ENCODE data around the gene MT1HL1. TPM values are rescaled to one million over a fixed set of nuclear protein-coding genes. Genes with fewer than 3 reads are reported as not detected.

MT1HL1 gene
- total RNA-seq, 2 experiments from 2014 or later = not detected

DNA sequence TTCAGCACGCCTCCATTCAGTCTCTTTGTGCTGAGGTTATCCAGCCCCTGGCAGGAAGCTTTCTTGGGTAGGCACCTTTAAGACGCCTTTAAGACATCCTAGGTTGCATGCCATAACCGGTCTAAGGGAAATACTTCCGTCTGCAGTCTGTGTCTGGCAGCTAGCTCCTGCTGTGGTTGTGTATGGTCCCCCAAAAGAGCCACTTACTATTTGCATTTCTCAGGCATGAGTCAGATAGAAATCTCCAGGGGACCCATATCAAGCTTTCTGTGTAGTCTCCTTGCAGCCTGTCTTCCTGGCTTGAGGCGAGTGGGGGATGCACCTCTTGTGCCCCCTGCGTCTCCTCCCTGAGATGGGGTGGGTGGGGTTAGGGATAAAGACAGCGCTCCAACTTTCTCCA, 27.8 kb upstream of the MT1HL1 start:
- ATAC-seq = no peak
- no peaks in the 10 kb centered on the region for H3K36me3 Mint-ChIP-seq (ENCODE audit: low read depth)
- no peaks in the 10 kb centered on the region for H3K9me3 Mint-ChIP-seq
- no peak overlapping the region for H3K27ac Mint-ChIP-seq
- no peaks in the 10 kb centered on the region for H3K4me1 Mint-ChIP-seq (ENCODE audit: low read depth)
- intact Hi-C loops (cut with micrococcal nuclease) = no loop called here
- TF ChIP-seq, protein P1, sequence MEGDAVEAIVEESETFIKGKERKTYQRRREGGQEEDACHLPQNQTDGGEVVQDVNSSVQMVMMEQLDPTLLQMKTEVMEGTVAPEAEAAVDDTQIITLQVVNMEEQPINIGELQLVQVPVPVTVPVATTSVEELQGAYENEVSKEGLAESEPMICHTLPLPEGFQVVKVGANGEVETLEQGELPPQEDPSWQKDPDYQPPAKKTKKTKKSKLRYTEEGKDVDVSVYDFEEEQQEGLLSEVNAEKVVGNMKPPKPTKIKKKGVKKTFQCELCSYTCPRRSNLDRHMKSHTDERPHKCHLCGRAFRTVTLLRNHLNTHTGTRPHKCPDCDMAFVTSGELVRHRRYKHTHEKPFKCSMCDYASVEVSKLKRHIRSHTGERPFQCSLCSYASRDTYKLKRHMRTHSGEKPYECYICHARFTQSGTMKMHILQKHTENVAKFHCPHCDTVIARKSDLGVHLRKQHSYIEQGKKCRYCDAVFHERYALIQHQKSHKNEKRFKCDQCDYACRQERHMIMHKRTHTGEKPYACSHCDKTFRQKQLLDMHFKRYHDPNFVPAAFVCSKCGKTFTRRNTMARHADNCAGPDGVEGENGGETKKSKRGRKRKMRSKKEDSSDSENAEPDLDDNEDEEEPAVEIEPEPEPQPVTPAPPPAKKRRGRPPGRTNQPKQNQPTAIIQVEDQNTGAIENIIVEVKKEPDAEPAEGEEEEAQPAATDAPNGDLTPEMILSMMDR (IDR thresholded peaks at IDR 0.05) = no peak
- CTCF ChIA-PET = no interaction called here
- no peak overlapping the region for H3K4me3 Mint-ChIP-seq
- H3K27me3 Mint-ChIP-seq = peaks cover 9% of the 10 kb centered on the region
- no peak for DNase-seq
- POLR2A ChIA-PET = interaction anchor here (0.6 kb wide), 1 partner anchor 508 kb away, joined by 3 read pairs; no protein-coding TSS in a partner anchor

DNA sequence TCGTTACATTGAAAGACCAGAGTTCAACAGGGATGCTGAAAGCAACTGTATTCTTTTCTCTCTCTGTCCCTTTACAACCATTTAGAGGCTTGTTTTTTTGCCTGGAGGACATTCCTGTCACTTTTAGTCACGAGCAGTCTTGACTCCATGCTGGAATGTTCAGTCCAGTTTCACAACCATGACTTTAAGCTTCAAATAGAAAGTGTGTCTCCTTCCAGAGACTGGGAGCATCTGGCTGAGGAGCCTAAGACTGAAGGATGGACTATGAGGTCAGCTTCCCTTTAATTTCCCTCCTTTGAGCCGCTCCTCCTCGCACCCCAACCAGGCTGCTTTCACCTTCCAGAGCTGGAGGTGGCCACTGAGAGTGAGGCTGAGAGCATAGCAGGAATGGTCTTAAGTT, 27.2 kb upstream of the MT1HL1 start:
- TF ChIP-seq, protein P1 (IDR thresholded peaks at IDR 0.05) = no peak
- ChIA-PET POLR2A (interaction anchor here (0.6 kb wide), 1 partner anchor 508 kb away, joined by 3 read pairs; no protein-coding TSS in a partner anchor), CTCF (no interaction called here)
- Mint-ChIP-seq H3K36me3 (ENCODE audit: low read depth) (no peaks in the 10 kb centered on the region), H3K4me1 (ENCODE audit: low read depth) (no peaks in the 10 kb centered on the region), H3K27me3 (peaks cover 9% of the 10 kb centered on the region), H3K27ac (no peak overlapping the region), H3K9me3 (no peaks in the 10 kb centered on the region), H3K4me3 (no peak overlapping the region)
- no peak for DNase-seq
- intact Hi-C loops (cut with micrococcal nuclease) = no loop called here
- ATAC-seq = no peak

DNA sequence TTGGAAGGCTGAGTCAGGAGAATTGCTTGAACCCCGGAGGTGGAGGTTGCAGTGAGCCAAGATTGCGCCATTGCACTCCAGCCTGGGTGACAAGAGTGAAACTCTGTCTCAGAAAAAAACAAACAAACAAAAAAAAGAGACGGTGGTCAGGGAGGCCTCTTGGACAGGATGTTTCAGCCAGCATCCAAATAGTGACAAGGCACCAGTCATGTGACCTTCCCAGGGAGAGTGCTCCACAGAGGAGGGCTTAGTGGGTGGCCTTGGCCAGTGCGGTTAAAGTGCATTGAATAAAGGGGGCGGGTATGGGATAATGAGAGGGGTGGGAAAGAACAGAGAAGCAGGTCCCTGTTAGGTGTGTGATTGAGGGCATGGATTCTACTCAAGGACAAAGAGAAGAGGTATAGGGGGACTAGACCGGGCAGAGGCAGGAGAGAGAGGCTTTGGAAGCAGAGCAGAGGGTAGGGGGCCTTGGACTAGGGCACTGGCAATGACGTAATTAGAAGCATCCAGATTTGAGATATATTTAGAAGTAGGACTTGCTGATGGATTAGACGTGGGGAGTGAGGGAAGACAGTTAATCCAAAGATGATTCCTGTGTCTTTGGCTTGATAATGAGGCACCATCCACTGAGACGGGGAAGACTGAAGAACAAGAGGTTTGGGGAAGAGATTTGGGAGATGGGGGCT, 25.8 kb upstream of the MT1HL1 start:
- Mint-ChIP-seq H3K4me1 (ENCODE audit: low read depth) (no peaks in the 10 kb centered on the region), H3K4me3 (no peak overlapping the region), H3K36me3 (ENCODE audit: low read depth) (no peaks in the 10 kb centered on the region), H3K9me3 (no peaks in the 10 kb centered on the region), H3K27me3 (peaks cover 9% of the 10 kb centered on the region), H3K27ac (no peak overlapping the region)
- DNase-seq (no peak), ATAC-seq (no peak)
- intact Hi-C loops (cut with micrococcal nuclease) = no loop called here
- CTCF ChIA-PET = no interaction called here
- TF ChIP-seq, protein P1 (IDR thresholded peaks at IDR 0.05) = no peak
- POLR2A ChIA-PET = no interaction called here

DNA sequence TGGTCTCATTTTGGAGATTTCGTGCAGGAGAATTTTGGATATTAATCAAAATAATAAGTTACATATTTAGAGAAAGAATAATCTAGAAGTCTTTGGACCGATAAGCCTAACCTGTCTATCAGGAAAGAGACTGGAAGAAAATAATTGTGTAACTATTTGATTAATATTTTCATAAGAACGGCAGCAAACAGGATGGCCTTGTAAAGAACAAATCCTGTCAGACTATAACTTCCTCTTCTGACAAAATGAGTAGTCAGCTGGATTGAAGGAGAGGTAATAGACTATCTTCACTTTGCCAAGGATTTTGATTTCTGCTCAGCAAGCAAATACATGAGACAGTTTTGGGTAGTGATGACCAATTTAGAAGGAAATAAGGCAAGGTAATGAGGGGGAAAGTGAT, 25.0 kb upstream of the MT1HL1 start:
- Mint-ChIP-seq H3K9me3 (no peaks in the 10 kb centered on the region), H3K4me1 (ENCODE audit: low read depth) (no peaks in the 10 kb centered on the region), H3K4me3 (no peak overlapping the region), H3K27ac (no peak overlapping the region), H3K27me3 (peaks cover 5% of the 10 kb centered on the region), H3K36me3 (ENCODE audit: low read depth) (no peaks in the 10 kb centered on the region)
- ChIA-PET POLR2A (no interaction called here), CTCF (no interaction called here)
- TF ChIP-seq, protein P1 (IDR thresholded peaks at IDR 0.05) = no peak
- no peak for ATAC-seq
- intact Hi-C loops (cut with micrococcal nuclease) = no loop called here
- DNase-seq = no peak

DNA sequence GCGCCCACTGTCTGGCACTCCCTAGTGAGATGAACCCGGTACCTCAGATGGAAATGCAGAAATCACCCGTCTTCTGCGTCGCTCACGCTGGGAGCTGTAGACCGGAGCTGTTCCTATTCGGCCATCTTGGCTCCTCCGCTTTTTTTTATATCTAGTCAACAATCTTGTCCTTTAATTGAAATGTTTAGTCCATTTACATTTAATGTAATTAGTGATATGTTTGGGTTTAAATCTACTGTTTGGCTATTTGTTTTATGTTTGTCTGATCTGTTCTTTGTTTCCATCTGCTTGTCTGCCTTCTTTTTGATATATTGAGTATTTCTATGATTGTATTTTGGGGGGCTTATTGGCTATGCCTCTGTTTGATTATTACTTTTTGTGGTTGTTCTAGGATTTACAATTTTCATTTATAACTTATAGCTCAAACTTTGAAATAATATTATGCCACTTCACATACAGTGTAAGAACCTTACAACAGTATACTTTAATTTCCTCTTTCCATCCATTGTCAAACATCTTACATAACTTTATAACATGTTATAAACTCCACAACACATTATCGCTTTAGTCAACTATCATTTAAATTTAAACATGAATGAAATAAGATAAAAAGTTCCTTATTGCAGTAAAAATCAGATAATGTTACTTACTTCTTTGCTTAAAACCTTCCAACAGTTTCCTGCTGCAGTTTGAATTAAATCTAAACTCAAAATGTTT, 21.3 kb upstream of the MT1HL1 start:
- ATAC-seq (no peak), DNase-seq (no peak)
- H3K27ac Mint-ChIP-seq = no peak overlapping the region
- POLR2A ChIA-PET = no interaction called here
- CTCF ChIA-PET = no interaction called here
- no peaks in the 10 kb centered on the region for H3K4me1 Mint-ChIP-seq (ENCODE audit: low read depth)
- H3K27me3 Mint-ChIP-seq = peaks cover 4% of the 10 kb centered on the region
- TF ChIP-seq, protein P1 (IDR thresholded peaks at IDR 0.05) = no peak
- H3K4me3 Mint-ChIP-seq = no peak overlapping the region
- intact Hi-C loops (cut with micrococcal nuclease) = no loop called here
- no peaks in the 10 kb centered on the region for H3K36me3 Mint-ChIP-seq (ENCODE audit: low read depth)
- H3K9me3 Mint-ChIP-seq = no peaks in the 10 kb centered on the region

Data from activated CD8-positive, alpha-beta T cell treated with anti-CD3 and anti-CD28 coated beads for 36 hours (primary cell).